HCT116 (cell line): ENCODE measurements around the gene PSG4. TPM values are rescaled to one million over a fixed set of nuclear protein-coding genes. Genes with fewer than 3 reads are reported as not detected.
A peak's percentile ranks its signal among the peaks of the same experiment; 100 is the strongest.
"Not testable (repeated sequence)": the region's sequence is repeated elsewhere in the genome, so short reads cannot be mapped to it uniquely, and the experiment has no call there.

ENCODE experiments used
- ATAC-seq: fragments of 200-7000 bp; cut with Tn5 transposase; 2 replicates; pipeline ENCODE4 v1.9.1; 2020; ENCODE audit warnings: mild to moderate bottlenecking, moderate library complexity
- BruUV-seq: library from RNA; stranded (reverse); fragments of 400-500 nt; replicated peaks from 2 replicates; lab custom pipeline; 2021; lab: Mats Ljungman, UMichigan
- CTCF ChIA-PET: fragments of 300-600 bp; sonication (Branson Sonifier 250); formaldehyde crosslinking; loops from one replicate; lab custom pipeline; 2021; ENCODE audit warnings: antibody characterized with exemption; lab: Charles Lee
- POLR2A ChIA-PET: fragments of 300-600, 350-600 bp; sonication (Branson Sonifier 250); formaldehyde crosslinking; loops from one replicate; lab custom pipeline; 2021; ENCODE audit warnings: antibody characterized with exemption; lab: Charles Lee
- RAD21 ChIA-PET, 2 experiments: fragments of 300-600 bp; sonication (Branson Sonifier 250); formaldehyde crosslinking; loops; one replicate each; lab custom pipeline; 2023; ENCODE audit warnings: low total read pairs in 2 of 2; ENCODE audit not compliant: uncharacterized antibody in 2 of 2, unreplicated experiment in 2 of 2, low non-redundant PET in 1 of 2; lab: Charles Lee
- DNase-seq: peaks from one replicate; pipeline ENCODE4 v3.0.0-alpha.2; 2010; ENCODE audit warnings: low read depth, low spot score
- H2AFZ ChIP-seq: fragments of 200-600 bp; shearing (Covaris generic), sonication (generic); 2 replicates; pipeline ENCODE4 v1.6.1; 2017; ENCODE audit warnings: low read depth, mixed run types, mixed read lengths, antibody characterized with exemption, low read length; ENCODE audit not compliant: poor library complexity, severe bottlenecking
- H3K27ac ChIP-seq: 2 replicates; pipeline ENCODE4 v1.5.1; 2012; ENCODE audit warnings: low read depth, low read length
- H3K27me3 ChIP-seq: fragments of 200-600 bp; sonication (generic); 2 replicates; pipeline ENCODE4 v1.6.1; 2016; ENCODE audit warnings: mixed run types, low read length, mixed read lengths; ENCODE audit not compliant: insufficient read depth
- H3K36me3 ChIP-seq, 2 experiments: fragments of 200-500 bp in 1 of 2; fragments of 200-600 bp in 1 of 2; sonication (Bioruptor generic) in 1 of 2; sonication (generic) in 1 of 2; 2 replicates each; pipeline versions ENCODE4 v1.5.1 to v1.6.1; 2014 to 2016; ENCODE audit warnings: low read length in 2 of 2, inconsistent platforms in 1 of 2, mixed read lengths in 1 of 2, mixed run types in 1 of 2; ENCODE audit not compliant: insufficient read depth in 2 of 2, control insufficient read depth in 1 of 2
- H3K4me1 ChIP-seq, 2 experiments: fragments of 200-600 bp in 1 of 2; sonication (generic) in 1 of 2; 2 replicates each; pipeline versions ENCODE4 v1.5.1 to v1.6.1; 2012 to 2017; ENCODE audit warnings: low read length in 2 of 2, inconsistent platforms in 1 of 2, mild to moderate bottlenecking in 1 of 2, mixed read lengths in 1 of 2, mixed run types in 1 of 2, moderate library complexity in 1 of 2; ENCODE audit not compliant: insufficient read depth in 2 of 2, control insufficient read depth in 1 of 2
- H3K4me2 ChIP-seq: fragments of 200-600 bp; sonication (generic); 2 replicates; pipeline ENCODE4 v1.6.1; 2017; ENCODE audit warnings: mixed run types, low read length, mixed read lengths
- H3K4me3 ChIP-seq, 2 experiments: fragments of 200-600 bp in 1 of 2; sonication (generic) in 1 of 2; replicated peaks in 1 of 2; 2 replicates each; pipeline ENCODE4 v1.5.1; 2011 to 2016; ENCODE audit warnings: low read length in 2 of 2, control low read depth in 1 of 2, low read depth in 1 of 2, mild to moderate bottlenecking in 1 of 2, mixed read lengths in 1 of 2, mixed run types in 1 of 2
- H3K79me2 ChIP-seq: fragments of 200-600 bp; sonication (generic); 2 replicates; pipeline ENCODE4 v1.6.1; 2017; ENCODE audit warnings: mild to moderate bottlenecking, mixed run types, low read length, moderate library complexity, mixed read lengths; ENCODE audit not compliant: insufficient read depth
- H3K9ac ChIP-seq: fragments of 200-600 bp; sonication (generic); 2 replicates; pipeline ENCODE4 v1.6.1; 2016; ENCODE audit warnings: low read length, mixed read lengths
- H3K9me2 ChIP-seq: fragments of 200-600 bp; sonication (generic), shearing (Covaris generic); 2 replicates; pipeline ENCODE4 v1.6.1; 2017; ENCODE audit warnings: mixed run types, mild to moderate bottlenecking, moderate library complexity; ENCODE audit not compliant: insufficient read depth
- H3K9me3 ChIP-seq, 2 experiments: fragments of 200-500 bp in 1 of 2; fragments of 200-600 bp in 1 of 2; sonication (Bioruptor generic) in 1 of 2; sonication (generic) in 1 of 2; 2 replicates each; pipeline ENCODE4 v1.6.1; 2014 to 2017; ENCODE audit warnings: low read length in 2 of 2, mixed read lengths in 2 of 2, inconsistent platforms in 1 of 2, low read depth in 1 of 2, mild to moderate bottlenecking in 1 of 2, mixed run types in 1 of 2, moderate library complexity in 1 of 2; ENCODE audit not compliant: control insufficient read depth in 1 of 2, insufficient read depth in 1 of 2
- H4K20me1 ChIP-seq: fragments of 200-600 bp; sonication (generic), shearing (Covaris generic); 2 replicates; pipeline ENCODE4 v1.6.1; 2017; ENCODE audit warnings: mixed run types, mild to moderate bottlenecking, moderate library complexity; ENCODE audit not compliant: insufficient read depth
- CTCF ChIP-seq, 3 experiments: fragments of 200-600 bp in 1 of 3; sonication (generic) in 1 of 3; IDR thresholded peaks in 2 of 3; conservative IDR thresholded peaks in 1 of 3; 2 replicates each; pipeline ENCODE4 v1.5.1; 2012 to 2017; ENCODE audit warnings: low read depth in 2 of 3, low read length in 2 of 3, antibody characterized with exemption in 1 of 3, borderline replicate concordance in 1 of 3, control low read depth in 1 of 3, mild to moderate bottlenecking in 1 of 3, mixed read lengths in 1 of 3, mixed run types in 1 of 3, moderate library complexity in 1 of 3; ENCODE audit not compliant: insufficient read depth in 1 of 3
- MAX ChIP-seq: IDR thresholded peaks from 2 replicates; pipeline ENCODE4 v1.6.1; 2012
- RAD21 ChIP-seq: IDR thresholded peaks from 2 replicates; pipeline ENCODE4 v1.6.1; 2012; ENCODE audit warnings: low read depth, mild to moderate bottlenecking
- intact Hi-C: fragments of 100-400 bp; cut with micrococcal nuclease; formaldehyde crosslinking; loops from 2 replicates; pipeline ENCODE4 v1.10.0; 2022
- total RNA-seq: library from RNA; stranded (reverse); gene quantifications from one replicate; pipeline ENCODE4 v1.2.1, GENCODE V29; 2021; ENCODE audit not compliant: unreplicated experiment

The PSG4 gene
- total RNA-seq, 1 experiment from 2014 or later, result not detected

GRCh38 chr19:43192381-43193155 is 12.9 kb downstream of the PSG4 start:
- H4K20me1 ChIP-seq, DNase-seq, ATAC-seq, H3K36me3 ChIP-seq, H3K27me3 ChIP-seq, H3K9ac ChIP-seq, H3K4me1 ChIP-seq, H3K79me2 ChIP-seq, H3K4me2 ChIP-seq, H3K9me3 ChIP-seq, H3K27ac ChIP-seq, H2AFZ ChIP-seq, H3K9me2 ChIP-seq, RAD21 ChIA-PET, H3K4me3 ChIP-seq, BruUV-seq, POLR2A ChIA-PET: not testable (repeated sequence)
- CTCF ChIA-PET, result interaction anchor here (1.2 to 1.5 kb wide), 2 partner anchors 87 to 88 kb away, joined by 3 to 9 read pairs; no protein-coding TSS in a partner anchor
- intact Hi-C loops, result loop anchor here (5.0 kb wide), 1 partner anchor 90 kb away; no protein-coding TSS in a partner anchor

GRCh38 chr19:43188092-43188491 is 17.3 kb downstream of the PSG4 start:
- H3K27ac ChIP-seq, DNase-seq, H3K4me2 ChIP-seq, H3K4me3 ChIP-seq, POLR2A ChIA-PET, intact Hi-C loops, H3K9me3 ChIP-seq, H3K9me2 ChIP-seq, ATAC-seq, H2AFZ ChIP-seq, H3K27me3 ChIP-seq, H3K4me1 ChIP-seq, BruUV-seq, RAD21 ChIA-PET, H3K9ac ChIP-seq, H3K79me2 ChIP-seq, H3K36me3 ChIP-seq, H4K20me1 ChIP-seq: not testable (repeated sequence)
- TF ChIP-seq RAD21, result peak; percentile 50
- peak; percentile 41 to 75 (median 47); a peak in 5 of 6 replicates for TF ChIP-seq CTCF (IDR thresholded peaks at IDR 0.05 in 2 of 3, conservative IDR thresholded peaks at IDR 0.05 in 1 of 3; ENCODE audit: borderline replicate concordance in 1 of 3, insufficient read depth in 1 of 3, low read depth in 2 of 3, low read length in 2 of 3)
- TF ChIP-seq MAX, result peak; percentile 51; the same call in 1 of the 2 replicates
- CTCF ChIA-PET, result interaction anchor here (1.0 kb wide), 3 partner anchors 12 to 83 kb away, joined by 3 to 6 read pairs (median 3); no protein-coding TSS in a partner anchor

GRCh38 chr19:43186311-43186935 is 19.0 kb downstream of the PSG4 start, which contains the start of gene PSG5:
PSG5 (minus strand) TSS chr19:43186536; CDS start chr19:43186405, 131 bp downstream.
- H2AFZ ChIP-seq, H4K20me1 ChIP-seq, H3K27ac ChIP-seq, DNase-seq, RAD21 ChIA-PET, H3K9me2 ChIP-seq, H3K79me2 ChIP-seq, CTCF ChIA-PET, POLR2A ChIA-PET, H3K4me3 ChIP-seq, ATAC-seq, H3K36me3 ChIP-seq, intact Hi-C loops, H3K9ac ChIP-seq, H3K4me2 ChIP-seq, BruUV-seq, H3K9me3 ChIP-seq, H3K27me3 ChIP-seq: not testable (repeated sequence)
- peaks cover 3 to 12% of the 10 kb centered on the region in 2 experiments; a peak in 3 of 4 replicates for H3K4me1 ChIP-seq
